ENCODE measurements around the gene PARD3. TPM values are rescaled to one million over a fixed set of nuclear protein-coding genes. Genes with fewer than 3 reads are reported as not detected.

Gene PARD3
- total and polyA plus RNA-seq, 4 experiments from 2014 or later: 0.13 to 0.25 TPM; not detected in 2

GRCh38 chr10:34126371-34127151 is 688.5 kb downstream of the PARD3 start:
- H3K4me3 Mint-ChIP-seq: no peak overlapping the region
- no peaks in the 10 kb centered on the region for H3K36me3 ChIP-seq (ENCODE audit: insufficient read depth, low read length)
- H3K36me3 Mint-ChIP-seq: no peaks in the 10 kb centered on the region
- H3K9me3 ChIP-seq (ENCODE audit: control insufficient read depth in 1 of 2, low read length in 2 of 2): no peaks in the 10 kb centered on the region
- POLR2A ChIA-PET (ENCODE audit: partially characterized antibody): no interaction called here
- no peak overlapping the region for H3K27ac ChIP-seq (ENCODE audit: low read depth, low read length)
- H3K4me1 ChIP-seq (ENCODE audit: insufficient read depth, low read length): no peaks in the 10 kb centered on the region
- intact Hi-C loops (cut with micrococcal nuclease): no loop called here
- no peak overlapping the region for H3K27ac Mint-ChIP-seq
- CTCF ChIA-PET (ENCODE audit: partially characterized antibody): interaction anchor here (1.0 kb wide), 1 partner anchor 20 kb away, joined by 3 read pairs; no protein-coding TSS in a partner anchor
- no peak overlapping the region for H3K4me3 ChIP-seq (ENCODE audit: low read length in 2 of 2)
- H3K4me1 Mint-ChIP-seq: peaks cover 6 to 14% (median 13%) of the 10 kb centered on the region in 4 donors
- no peak for DNase-seq
- no peaks in the 10 kb centered on the region for H3K27me3 ChIP-seq (ENCODE audit: insufficient read depth, low read length)
- peaks cover 0 to 4% (median 0%) of the 10 kb centered on the region in 8 donors for H3K9me3 Mint-ChIP-seq
- H3K27me3 Mint-ChIP-seq: peaks cover 4 to 6% of the 10 kb centered on the region in 2 donors

GRCh38 chr10:34125702-34126101 is 689.4 kb downstream of the PARD3 start:
- H3K27ac ChIP-seq (ENCODE audit: low read depth, low read length): no peak overlapping the region

GRCh38 chr10:34124522-34125035 is 690.5 kb downstream of the PARD3 start:
- intact Hi-C loops (cut with micrococcal nuclease): no loop called here
- H3K4me1 Mint-ChIP-seq: peaks cover 8 to 18% (median 17%) of the 10 kb centered on the region in 4 donors
- H3K4me1 ChIP-seq (ENCODE audit: insufficient read depth, low read length): no peaks in the 10 kb centered on the region
- H3K27ac Mint-ChIP-seq: no peak overlapping the region
- no peaks in the 10 kb centered on the region for H3K36me3 Mint-ChIP-seq
- no peaks in the 10 kb centered on the region for H3K27me3 ChIP-seq (ENCODE audit: insufficient read depth, low read length)
- H3K27me3 Mint-ChIP-seq: no peaks in the 10 kb centered on the region
- no peak overlapping the region for H3K27ac ChIP-seq (ENCODE audit: low read depth, low read length)
- H3K4me3 Mint-ChIP-seq: no peak overlapping the region
- H3K9me3 Mint-ChIP-seq: no peaks in the 10 kb centered on the region
- ChIA-PET CTCF (ENCODE audit: partially characterized antibody) (no interaction called here), POLR2A (ENCODE audit: partially characterized antibody) (no interaction called here)
- no peaks in the 10 kb centered on the region for H3K9me3 ChIP-seq (ENCODE audit: control insufficient read depth in 1 of 2, low read length in 2 of 2)
- DNase-seq: no peak
- no peaks in the 10 kb centered on the region for H3K36me3 ChIP-seq (ENCODE audit: insufficient read depth, low read length)
- H3K4me3 ChIP-seq (ENCODE audit: low read length in 2 of 2): no peak overlapping the region

More at GRCh38 chr10:34125702-34126101, 689.4 kb downstream of the PARD3 start:
- peaks cover 8 to 18% (median 17%) of the 10 kb centered on the region in 4 donors for H3K4me1 Mint-ChIP-seq
- no peak overlapping the region for H3K27ac Mint-ChIP-seq
- H3K4me1 ChIP-seq (ENCODE audit: insufficient read depth, low read length): no peaks in the 10 kb centered on the region
- H3K4me3 Mint-ChIP-seq: no peak overlapping the region
- peaks cover 0 to 4% (median 0%) of the 10 kb centered on the region in 8 donors for H3K9me3 Mint-ChIP-seq
- no peaks in the 10 kb centered on the region for H3K9me3 ChIP-seq (ENCODE audit: control insufficient read depth in 1 of 2, low read length in 2 of 2)
- H3K36me3 Mint-ChIP-seq: no peaks in the 10 kb centered on the region
- H3K4me3 ChIP-seq (ENCODE audit: low read length in 2 of 2): no peak overlapping the region
- DNase-seq: no peak
- CTCF ChIA-PET (ENCODE audit: partially characterized antibody): interaction anchor here (1.0 kb wide), 1 partner anchor 20 kb away, joined by 3 read pairs; no protein-coding TSS in a partner anchor
- POLR2A ChIA-PET (ENCODE audit: partially characterized antibody): no interaction called here
- peaks cover 0 to 6% of the 10 kb centered on the region in 2 donors for H3K27me3 Mint-ChIP-seq
- intact Hi-C loops (cut with micrococcal nuclease): no loop called here
- no peaks in the 10 kb centered on the region for H3K36me3 ChIP-seq (ENCODE audit: insufficient read depth, low read length)
- H3K27me3 ChIP-seq (ENCODE audit: insufficient read depth, low read length): no peaks in the 10 kb centered on the region

GRCh38 chr10:34121781-34122622 is 693.1 kb downstream of the PARD3 start:
- Mint-ChIP-seq H3K4me1 (peaks cover 8 to 18% (median 17%) of the 10 kb centered on the region in 4 donors), H3K36me3 (no peaks in the 10 kb centered on the region), H3K27ac (peak overlapping the region in 2 of 7 donors; percentile 4 to 10), H3K27me3 (no peaks in the 10 kb centered on the region), H3K4me3 (peak overlapping the region in 4 of 8 donors; percentile 5 to 36 (median 24)), H3K9me3 (no peaks in the 10 kb centered on the region)
- H3K27ac ChIP-seq (ENCODE audit: low read depth, low read length): no peak overlapping the region
- intact Hi-C loops (cut with micrococcal nuclease): no loop called here
- DNase-seq: no peak
- H3K36me3 ChIP-seq (ENCODE audit: insufficient read depth, low read length): no peaks in the 10 kb centered on the region
- POLR2A ChIA-PET (ENCODE audit: partially characterized antibody): no interaction called here
- no peaks in the 10 kb centered on the region for H3K4me1 ChIP-seq (ENCODE audit: insufficient read depth, low read length)
- CTCF ChIA-PET (ENCODE audit: partially characterized antibody): no interaction called here
- H3K4me3 ChIP-seq (ENCODE audit: low read length in 2 of 2): no peak overlapping the region
- no peaks in the 10 kb centered on the region for H3K27me3 ChIP-seq (ENCODE audit: insufficient read depth, low read length)
- H3K9me3 ChIP-seq (ENCODE audit: control insufficient read depth in 1 of 2, low read length in 2 of 2): no peaks in the 10 kb centered on the region

GRCh38 chr10:34121125-34121753 is 693.9 kb downstream of the PARD3 start:
- H3K27me3 Mint-ChIP-seq: no peaks in the 10 kb centered on the region
- intact Hi-C loops (cut with micrococcal nuclease): no loop called here
- H3K36me3 Mint-ChIP-seq: no peaks in the 10 kb centered on the region
- Histone ChIP-seq H3K4me3 (ENCODE audit: low read length in 2 of 2) (no peak overlapping the region), H3K27ac (ENCODE audit: low read depth, low read length) (no peak overlapping the region), H3K4me1 (ENCODE audit: insufficient read depth, low read length) (no peaks in the 10 kb centered on the region), H3K9me3 (ENCODE audit: control insufficient read depth in 1 of 2, low read length in 2 of 2) (no peaks in the 10 kb centered on the region), H3K27me3 (ENCODE audit: insufficient read depth, low read length) (no peaks in the 10 kb centered on the region), H3K36me3 (ENCODE audit: insufficient read depth, low read length) (no peaks in the 10 kb centered on the region)
- ChIA-PET POLR2A (ENCODE audit: partially characterized antibody) (interaction anchor here (0.6 kb wide), 1 partner anchor 84 kb away, joined by 4 read pairs; no protein-coding TSS in a partner anchor), CTCF (ENCODE audit: partially characterized antibody) (no interaction called here)
- no peak for DNase-seq
- no peak overlapping the region for H3K27ac Mint-ChIP-seq
- H3K4me1 Mint-ChIP-seq: peaks cover 8 to 18% (median 17%) of the 10 kb centered on the region in 4 donors
- no peaks in the 10 kb centered on the region for H3K9me3 Mint-ChIP-seq
- H3K4me3 Mint-ChIP-seq: peak overlapping the region in 2 of 8 donors; percentile 30 to 36

GRCh38 chr10:34119456-34119855 is 695.6 kb downstream of the PARD3 start:
- no peaks in the 10 kb centered on the region for H3K36me3 Mint-ChIP-seq
- DNase-seq: no peak
- Histone ChIP-seq H3K36me3 (ENCODE audit: insufficient read depth, low read length) (no peaks in the 10 kb centered on the region), H3K4me1 (ENCODE audit: insufficient read depth, low read length) (no peaks in the 10 kb centered on the region), H3K27ac (ENCODE audit: low read depth, low read length) (no peak overlapping the region), H3K9me3 (ENCODE audit: control insufficient read depth in 1 of 2, low read length in 2 of 2) (no peaks in the 10 kb centered on the region), H3K27me3 (ENCODE audit: insufficient read depth, low read length) (no peaks in the 10 kb centered on the region), H3K4me3 (ENCODE audit: low read length in 2 of 2) (no peak overlapping the region)
- CTCF ChIA-PET (ENCODE audit: partially characterized antibody): no interaction called here
- no peak overlapping the region for H3K4me3 Mint-ChIP-seq
- peaks cover 8 to 18% (median 17%) of the 10 kb centered on the region in 4 donors for H3K4me1 Mint-ChIP-seq
- H3K9me3 Mint-ChIP-seq: no peaks in the 10 kb centered on the region
- H3K27ac Mint-ChIP-seq: no peak overlapping the region
- intact Hi-C loops (cut with micrococcal nuclease): no loop called here
- H3K27me3 Mint-ChIP-seq: no peaks in the 10 kb centered on the region
- POLR2A ChIA-PET (ENCODE audit: partially characterized antibody): no interaction called here

Data from CD4-positive, alpha-beta memory T cell (primary cell).